ENCODE results near the gene FBXL14. TPM values are rescaled to one million over a fixed set of nuclear protein-coding genes. Genes with fewer than 3 reads are reported as not detected.
A peak's percentile ranks its signal among the peaks of the same experiment; 100 is the strongest.

Gene FBXL14
- total RNA-seq, 3 donors from 2014 or later (not counting 1 experiment from before 2014, with no cell fraction given) = 18.7 to 24.9 (median 22.8) TPM

DNA sequence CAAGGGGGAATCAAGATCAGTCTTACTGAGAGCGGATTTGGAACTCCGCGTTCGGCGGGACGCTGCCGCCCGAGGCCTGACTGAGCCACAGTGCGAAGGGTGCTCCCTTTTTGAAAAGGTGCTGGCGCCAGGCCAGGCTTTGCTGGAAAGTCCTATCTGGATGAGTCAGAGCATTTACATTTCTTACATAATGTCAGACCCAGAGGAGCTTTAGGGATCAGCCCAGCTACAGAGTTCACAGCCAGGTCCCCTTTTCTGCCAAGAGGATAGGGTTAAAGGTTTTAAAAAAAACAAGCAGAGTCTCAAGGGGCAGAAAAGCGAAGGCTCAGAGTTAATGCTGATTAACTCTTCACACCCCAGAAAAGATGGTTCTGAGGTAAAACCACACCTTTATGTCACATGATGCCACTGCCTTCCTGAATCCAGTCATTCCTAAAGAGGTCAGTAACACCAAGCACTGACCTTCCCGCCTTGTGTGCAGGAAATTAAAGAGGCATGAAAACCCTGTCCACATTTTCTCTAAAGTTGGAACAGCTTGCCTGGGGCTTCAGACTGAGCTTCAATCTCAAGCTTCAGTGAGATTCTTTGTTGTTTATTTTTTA is 11.7 kb upstream of the FBXL14 start:
- peak in 1 of 3 donors; percentile 11 for ATAC-seq
- intact Hi-C loops (cut with micrococcal nuclease) = no loop called here
- Mint-ChIP-seq H3K4me3 (peak overlapping the region; percentile 94), H3K27me3 (ENCODE audit: low read depth in 2 of 2) (peaks cover 6 to 16% of the 10 kb centered on the region in 2 donors), H3K4me1 (peaks cover 21 to 29% of the 10 kb centered on the region in 2 donors), H3K27ac (peak overlapping the region in 1 of 2 donors; percentile 89), H3K36me3 (no peaks in the 10 kb centered on the region), H3K9me3 (no peaks in the 10 kb centered on the region)
- Histone ChIP-seq H3K9me3 (ENCODE audit: control insufficient read depth, insufficient read depth, low read length) (no peaks in the 10 kb centered on the region), H3K4me3 (ENCODE audit: low read length) (no peak overlapping the region), H3K27ac (ENCODE audit: low read length) (no peak overlapping the region), H3K4me1 (ENCODE audit: control insufficient read depth, insufficient read depth, low read length) (peaks cover 28% of the 10 kb centered on the region), H3K27me3 (ENCODE audit: control insufficient read depth, insufficient read depth, low read length) (no peaks in the 10 kb centered on the region), H3K36me3 (ENCODE audit: control insufficient read depth, insufficient read depth, low read length) (no peaks in the 10 kb centered on the region)
- 30% methylated on average over 12 of the region's 12 CpGs for WGBS (ENCODE audit: insufficient coverage)
- peak; percentile 31 to 66 for DNase-seq
- TF ChIP-seq, protein P1, sequence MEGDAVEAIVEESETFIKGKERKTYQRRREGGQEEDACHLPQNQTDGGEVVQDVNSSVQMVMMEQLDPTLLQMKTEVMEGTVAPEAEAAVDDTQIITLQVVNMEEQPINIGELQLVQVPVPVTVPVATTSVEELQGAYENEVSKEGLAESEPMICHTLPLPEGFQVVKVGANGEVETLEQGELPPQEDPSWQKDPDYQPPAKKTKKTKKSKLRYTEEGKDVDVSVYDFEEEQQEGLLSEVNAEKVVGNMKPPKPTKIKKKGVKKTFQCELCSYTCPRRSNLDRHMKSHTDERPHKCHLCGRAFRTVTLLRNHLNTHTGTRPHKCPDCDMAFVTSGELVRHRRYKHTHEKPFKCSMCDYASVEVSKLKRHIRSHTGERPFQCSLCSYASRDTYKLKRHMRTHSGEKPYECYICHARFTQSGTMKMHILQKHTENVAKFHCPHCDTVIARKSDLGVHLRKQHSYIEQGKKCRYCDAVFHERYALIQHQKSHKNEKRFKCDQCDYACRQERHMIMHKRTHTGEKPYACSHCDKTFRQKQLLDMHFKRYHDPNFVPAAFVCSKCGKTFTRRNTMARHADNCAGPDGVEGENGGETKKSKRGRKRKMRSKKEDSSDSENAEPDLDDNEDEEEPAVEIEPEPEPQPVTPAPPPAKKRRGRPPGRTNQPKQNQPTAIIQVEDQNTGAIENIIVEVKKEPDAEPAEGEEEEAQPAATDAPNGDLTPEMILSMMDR (IDR thresholded peaks at IDR 0.05) = no peak

DNA sequence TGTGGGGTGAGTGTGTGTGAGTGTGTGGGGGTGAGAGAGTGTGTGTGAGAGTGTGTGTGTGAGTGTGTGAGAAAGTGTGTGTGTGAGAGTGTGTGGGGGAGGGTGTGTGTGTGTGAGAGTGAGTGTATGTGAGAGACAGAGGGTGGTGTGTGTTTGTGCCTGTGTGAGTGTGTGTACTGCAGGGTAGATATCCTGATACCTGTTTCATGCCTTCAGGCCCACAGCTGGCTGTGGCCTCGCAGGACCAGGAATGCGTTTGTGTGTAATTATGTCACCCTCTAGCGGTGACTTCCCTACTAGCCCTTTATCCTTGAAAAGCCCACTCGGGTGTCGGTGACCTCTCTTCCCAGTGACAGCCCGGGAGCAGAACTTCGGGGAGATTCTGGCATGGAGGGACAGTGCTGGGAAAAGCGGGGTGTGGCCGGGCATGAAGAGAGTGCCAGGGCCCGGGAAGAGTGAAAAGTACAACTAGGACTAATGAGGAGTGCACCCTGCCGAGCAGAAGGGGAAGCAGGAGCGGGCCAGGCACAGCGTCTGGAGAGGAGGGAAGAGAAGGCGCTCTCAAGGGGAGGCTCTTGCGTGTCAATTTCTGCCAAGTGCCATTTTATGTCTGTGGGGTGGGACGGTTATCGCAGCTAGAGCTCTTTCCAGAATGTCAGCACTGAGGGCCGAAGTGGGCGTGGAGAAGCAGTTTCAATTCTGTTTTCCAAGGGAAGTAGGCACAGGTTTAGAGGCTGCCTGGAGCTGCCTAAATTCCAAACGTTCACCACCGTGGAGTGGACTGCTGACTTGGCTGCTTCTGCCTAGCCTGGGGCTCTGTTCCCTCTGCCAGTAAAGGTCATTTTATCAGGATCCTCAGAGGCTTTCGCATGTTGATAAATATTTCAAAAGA is 11.0 kb upstream of the FBXL14 start:
- no peaks in the 10 kb centered on the region for H3K36me3 Mint-ChIP-seq
- Histone ChIP-seq H3K9me3 (ENCODE audit: control insufficient read depth, insufficient read depth, low read length) (no peaks in the 10 kb centered on the region), H3K36me3 (ENCODE audit: control insufficient read depth, insufficient read depth, low read length) (no peaks in the 10 kb centered on the region), H3K4me3 (ENCODE audit: low read length) (peak overlapping the region; percentile 29), H3K27me3 (ENCODE audit: control insufficient read depth, insufficient read depth, low read length) (no peaks in the 10 kb centered on the region), H3K27ac (ENCODE audit: low read length) (no peak overlapping the region), H3K4me1 (ENCODE audit: control insufficient read depth, insufficient read depth, low read length) (peaks cover 31% of the 10 kb centered on the region)
- intact Hi-C loops (cut with micrococcal nuclease) = loop anchor here (1.0 kb wide), 1 partner anchor 487 kb away; no protein-coding TSS in a partner anchor
- peak; percentile 45 to 89 for DNase-seq
- 8% methylated on average over 22 of the region's 22 CpGs for WGBS (ENCODE audit: insufficient coverage)
- no peaks in the 10 kb centered on the region for H3K9me3 Mint-ChIP-seq
- H3K27me3 Mint-ChIP-seq (ENCODE audit: low read depth in 2 of 2) = peaks cover 6 to 16% of the 10 kb centered on the region in 2 donors
- TF ChIP-seq, protein P1 (IDR thresholded peaks at IDR 0.05) = peak; percentile 70
- H3K4me3 Mint-ChIP-seq = peak overlapping the region; percentile 94
- peaks cover 21 to 32% of the 10 kb centered on the region in 2 donors for H3K4me1 Mint-ChIP-seq
- peak; percentile 69 to 78 (median 76) for ATAC-seq
- peak overlapping the region; percentile 54 to 89 for H3K27ac Mint-ChIP-seq

DNA sequence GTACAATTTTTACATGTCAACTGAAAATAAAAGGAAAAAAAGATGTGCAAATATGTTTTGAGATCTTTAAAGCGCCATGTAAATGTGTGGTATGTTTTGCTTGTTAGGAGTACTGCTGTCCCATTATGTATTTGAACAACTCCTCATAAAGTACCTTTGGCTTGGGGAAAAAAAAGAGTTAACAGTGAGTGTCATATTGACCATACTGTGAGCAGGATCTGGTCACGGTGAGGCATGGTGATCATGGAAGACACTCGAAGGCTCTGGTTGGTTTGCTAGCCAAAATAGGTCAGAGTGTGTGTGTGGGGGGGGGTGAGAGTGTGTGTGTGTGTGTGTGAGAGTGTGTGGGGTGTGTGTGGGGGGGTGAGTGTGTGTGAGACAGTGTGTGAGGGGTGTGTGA is 10.1 kb upstream of the FBXL14 start:
- Histone ChIP-seq H3K27me3 (ENCODE audit: control insufficient read depth, insufficient read depth, low read length) (no peaks in the 10 kb centered on the region), H3K9me3 (ENCODE audit: control insufficient read depth, insufficient read depth, low read length) (no peaks in the 10 kb centered on the region), H3K4me3 (ENCODE audit: low read length) (no peak overlapping the region), H3K36me3 (ENCODE audit: control insufficient read depth, insufficient read depth, low read length) (no peaks in the 10 kb centered on the region), H3K27ac (ENCODE audit: low read length) (no peak overlapping the region), H3K4me1 (ENCODE audit: control insufficient read depth, insufficient read depth, low read length) (peaks cover 31% of the 10 kb centered on the region)
- H3K27me3 Mint-ChIP-seq (ENCODE audit: low read depth in 2 of 2) = peaks cover 6 to 16% of the 10 kb centered on the region in 2 donors
- no peaks in the 10 kb centered on the region for H3K36me3 Mint-ChIP-seq
- peak overlapping the region in 1 of 2 donors; percentile 89 for H3K27ac Mint-ChIP-seq
- TF ChIP-seq, protein P1 (IDR thresholded peaks at IDR 0.05) = no peak
- H3K9me3 Mint-ChIP-seq = no peaks in the 10 kb centered on the region
- intact Hi-C loops (cut with micrococcal nuclease) = no loop called here
- 84% methylated on average over 3 of the region's 3 CpGs for WGBS (ENCODE audit: insufficient coverage)
- H3K4me1 Mint-ChIP-seq = peaks cover 21 to 32% of the 10 kb centered on the region in 2 donors
- ATAC-seq = no peak
- no peak for DNase-seq
- H3K4me3 Mint-ChIP-seq = no peak overlapping the region
